SK-N-MC (cell line): Measurements from ENCODE around the gene DSCAML1.

Experiments used
- EZH2 ChIP-seq: fragments of 200-600 bp; sonication (generic); IDR thresholded peaks from one replicate; pipeline ENCODE4 v1.6.1; 2017; ENCODE audit warnings: antibody characterized with exemption
- FOXP2 ChIP-seq: optimal IDR thresholded peaks from 2 replicates; pipeline ENCODE3; 2011; ENCODE audit warnings: mild to moderate bottlenecking, moderate library complexity; ENCODE audit not compliant: insufficient read depth; ENCODE audit errors: extremely low read length, control extremely low read depth
- POLR2AphosphoS5 ChIP-seq: IDR thresholded peaks from 2 replicates; pipeline ENCODE4 v1.6.1; 2012; ENCODE audit warnings: mild to moderate bottlenecking, low read depth, low read length, borderline replicate concordance

DNA sequence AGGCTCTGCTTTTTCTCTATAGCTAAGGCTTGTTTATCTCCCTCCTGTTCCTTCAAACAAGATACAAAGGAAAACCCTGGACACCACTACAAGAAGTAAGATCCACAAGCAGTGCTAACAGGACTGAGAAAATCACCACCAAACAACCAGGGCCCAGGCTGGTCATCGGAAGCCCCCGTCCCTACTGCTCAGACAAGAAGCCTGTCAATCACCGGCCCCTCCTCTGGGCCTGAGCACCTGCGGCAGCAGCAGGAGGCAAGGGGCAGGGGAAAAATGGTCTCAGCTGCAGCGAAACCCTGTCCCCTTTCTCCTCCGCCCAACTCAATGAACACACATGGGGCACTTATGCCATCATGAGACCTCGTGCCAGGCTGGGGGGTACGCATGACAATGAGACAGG lies 314.1 kb downstream of the DSCAML1 start:
- no peak for TF ChIP-seq POLR2AphosphoS5
- no peak for TF ChIP-seq FOXP2
- no peak for TF ChIP-seq EZH2
